Keratinocyte (primary cell): Measurements from ENCODE around the gene CLCN4. TPM values are rescaled to one million over a fixed set of nuclear protein-coding genes. Genes with fewer than 3 reads are reported as not detected.

Experiments used
- DNase-seq: peaks from one replicate; pipeline ENCODE4 v3.0.0-alpha.2; 2011; ENCODE audit warnings: low read depth, missing footprints, low spot score
- FAIRE-seq: peaks from 2 replicates; lab custom pipeline; 2011; peaks lifted over from hg19 to GRCh38; lab: Jason Lieb, UNC
- H2AFZ ChIP-seq: 2 replicates; pipeline ENCODE4 v1.6.0; 2012; ENCODE audit warnings: low read length, control low read depth, inconsistent platforms; ENCODE audit not compliant: control insufficient read depth
- H3K27ac ChIP-seq: 2 replicates; pipeline ENCODE4 v1.5.1; 2011; ENCODE audit warnings: low read length; ENCODE audit not compliant: control insufficient read depth, insufficient read depth
- H3K27me3 ChIP-seq: 3 replicates; pipeline ENCODE4 v1.6.0; 2011; ENCODE audit warnings: low read length; ENCODE audit not compliant: control insufficient read depth, insufficient read depth; ENCODE audit errors: extremely low read depth
- H3K36me3 ChIP-seq, 2 experiments: 2 replicates in 1 of 2; 3 replicates in 1 of 2; pipeline ENCODE4 v1.5.1; 2011; ENCODE audit warnings: low read length in 2 of 2, mild to moderate bottlenecking in 1 of 2; ENCODE audit not compliant: control insufficient read depth in 2 of 2, insufficient read depth in 2 of 2; ENCODE audit errors: extremely low read depth in 1 of 2
- H3K4me1 ChIP-seq: 3 replicates; pipeline ENCODE4 v1.5.1; 2011; ENCODE audit warnings: low read length; ENCODE audit not compliant: control insufficient read depth, insufficient read depth; ENCODE audit errors: extremely low read depth
- H3K4me2 ChIP-seq: 3 replicates; pipeline ENCODE4 v1.6.0; 2011; ENCODE audit warnings: low read depth, low read length; ENCODE audit not compliant: control insufficient read depth, insufficient read depth; ENCODE audit errors: extremely low read depth
- H3K4me3 ChIP-seq, 3 experiments: fragments of 200-600 bp in 1 of 3; sonication (generic) in 1 of 3; 2 replicates in 2 of 3; 3 replicates in 1 of 3; pipeline ENCODE4 v1.5.1; 2011 to 2016; ENCODE audit warnings: low read length in 3 of 3, mild to moderate bottlenecking in 3 of 3, control low read depth in 2 of 3, inconsistent platforms in 1 of 3, low read depth in 1 of 3, mixed read lengths in 1 of 3, mixed run types in 1 of 3, moderate library complexity in 1 of 3; ENCODE audit not compliant: control insufficient read depth in 2 of 3, insufficient read depth in 2 of 3; ENCODE audit errors: extremely low read depth in 1 of 3
- H3K79me2 ChIP-seq: 2 replicates; pipeline ENCODE4 v1.6.0; 2012; ENCODE audit warnings: low read length; ENCODE audit not compliant: control insufficient read depth, insufficient read depth
- H3K9ac ChIP-seq: 3 replicates; pipeline ENCODE4 v1.6.0; 2011; ENCODE audit warnings: low read length; ENCODE audit not compliant: control insufficient read depth, insufficient read depth; ENCODE audit errors: extremely low read depth
- H3K9me1 ChIP-seq: 3 replicates; pipeline ENCODE4 v1.6.0; 2011; ENCODE audit warnings: low read length; ENCODE audit not compliant: control insufficient read depth, insufficient read depth; ENCODE audit errors: extremely low read depth
- H3K9me3 ChIP-seq: 2 replicates; pipeline ENCODE4 v1.5.1; 2012; ENCODE audit warnings: low read depth, low read length; ENCODE audit not compliant: control insufficient read depth
- H4K20me1 ChIP-seq: 3 replicates; pipeline ENCODE4 v1.6.0; 2011; ENCODE audit warnings: low read length; ENCODE audit not compliant: control insufficient read depth, insufficient read depth; ENCODE audit errors: extremely low read depth
- EZH2 ChIP-seq: IDR thresholded peaks from one replicate; pipeline ENCODE4 v1.6.1; 2012; ENCODE audit warnings: inconsistent platforms, mild to moderate bottlenecking, low read length, moderate library complexity
- dilution Hi-C: fragments of 300-500 bp; cut with MboI; formaldehyde crosslinking; loops from one replicate; pipeline ENCODE4 v1.7.0; 2020; ENCODE audit warnings: low sequenced_read_pairs; ENCODE audit not compliant: extremely low pct_ligation_motif_present
- polyA plus RNA-seq, 5 experiments: library from polyadenylated mRNA; depleted of rRNA in 3 of 5; stranded (reverse) in 3 of 5; stranded (forward) in 1 of 5; unstranded in 1 of 5; fragments of >200 nt; gene quantifications; 1 replicate in 1 of 5; 2 replicates in 3 of 5; 3 replicates in 1 of 5; pipeline versions ENCODE4 v1.2.1 to v1.2.3, GENCODE V29; 2011 to 2012; ENCODE audit warnings: missing spikeins in 2 of 5, low read depth in 1 of 5, low replicate concordance in 1 of 5
- TF ChIP-seq, protein P1 (sequence below), 3 experiments: IDR thresholded peaks in 1 of 3; conservative IDR thresholded peaks in 1 of 3; optimal IDR thresholded peaks in 1 of 3; 2 replicates in 2 of 3; 3 replicates in 1 of 3; pipeline versions ENCODE3 to v1.5.1; 2011; ENCODE audit warnings: low read length in 3 of 3, mild to moderate bottlenecking in 3 of 3, moderate library complexity in 2 of 3, control low read depth in 1 of 3, inconsistent platforms in 1 of 3; ENCODE audit not compliant: insufficient read depth in 2 of 3; ENCODE audit errors: extremely low read depth in 1 of 3

The CLCN4 gene
- polyA plus RNA-seq, 1 donor (not counting 4 experiments of a cell fraction or from before 2014, with no cell fraction given): 0.24 TPM

GRCh38 chrX:10171249-10171648 is 14.5 kb downstream of the CLCN4 start:
- Histone ChIP-seq H3K9ac (no peak overlapping the region), H3K4me3 (no peak overlapping the region), H3K4me1 (peaks cover 11% of the 10 kb centered on the region), H3K4me2 (no peak overlapping the region), H3K9me3 (no peaks in the 10 kb centered on the region), H4K20me1 (no peaks in the 10 kb centered on the region), H2AFZ (no peak overlapping the region), H3K36me3 (no peaks in the 10 kb centered on the region), H3K27ac (no peak overlapping the region), H3K9me1 (no peaks in the 10 kb centered on the region), H3K79me2 (no peaks in the 10 kb centered on the region), H3K27me3 (no peaks in the 10 kb centered on the region)
- no peak for DNase-seq
- TF ChIP-seq, protein P1, sequence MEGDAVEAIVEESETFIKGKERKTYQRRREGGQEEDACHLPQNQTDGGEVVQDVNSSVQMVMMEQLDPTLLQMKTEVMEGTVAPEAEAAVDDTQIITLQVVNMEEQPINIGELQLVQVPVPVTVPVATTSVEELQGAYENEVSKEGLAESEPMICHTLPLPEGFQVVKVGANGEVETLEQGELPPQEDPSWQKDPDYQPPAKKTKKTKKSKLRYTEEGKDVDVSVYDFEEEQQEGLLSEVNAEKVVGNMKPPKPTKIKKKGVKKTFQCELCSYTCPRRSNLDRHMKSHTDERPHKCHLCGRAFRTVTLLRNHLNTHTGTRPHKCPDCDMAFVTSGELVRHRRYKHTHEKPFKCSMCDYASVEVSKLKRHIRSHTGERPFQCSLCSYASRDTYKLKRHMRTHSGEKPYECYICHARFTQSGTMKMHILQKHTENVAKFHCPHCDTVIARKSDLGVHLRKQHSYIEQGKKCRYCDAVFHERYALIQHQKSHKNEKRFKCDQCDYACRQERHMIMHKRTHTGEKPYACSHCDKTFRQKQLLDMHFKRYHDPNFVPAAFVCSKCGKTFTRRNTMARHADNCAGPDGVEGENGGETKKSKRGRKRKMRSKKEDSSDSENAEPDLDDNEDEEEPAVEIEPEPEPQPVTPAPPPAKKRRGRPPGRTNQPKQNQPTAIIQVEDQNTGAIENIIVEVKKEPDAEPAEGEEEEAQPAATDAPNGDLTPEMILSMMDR (optimal IDR thresholded peaks at IDR 0.05 in 1 of 3, IDR thresholded peaks at IDR 0.05 in 1 of 3, conservative IDR thresholded peaks at IDR 0.05 in 1 of 3; ENCODE audit: extremely low read depth in 1 of 3, insufficient read depth in 2 of 3, low read length in 3 of 3): no peak
- no peak for TF ChIP-seq EZH2
- dilution Hi-C loops: no loop called here
- FAIRE-seq: no peak

- Histone ChIP-seq H3K27me3 (no peaks in the 10 kb centered on the region), H3K4me1 (peaks cover 11% of the 10 kb centered on the region), H3K9ac (no peak overlapping the region), H3K9me1 (no peaks in the 10 kb centered on the region), H3K36me3 (no peaks in the 10 kb centered on the region), H3K4me2 (no peak overlapping the region), H3K79me2 (no peaks in the 10 kb centered on the region), H3K27ac (no peak overlapping the region), H3K9me3 (no peaks in the 10 kb centered on the region), H2AFZ (no peak overlapping the region), H4K20me1 (no peaks in the 10 kb centered on the region), H3K4me3 (no peak overlapping the region)
- FAIRE-seq: no peak
- no peak for TF ChIP-seq EZH2
- dilution Hi-C loops: no loop called here
- DNase-seq: no peak
These were observed 16.1 kb downstream of the CLCN4 start for GRCh38 chrX:10172877-10173276.

- Histone ChIP-seq H4K20me1 (no peaks in the 10 kb centered on the region), H3K4me2 (peak overlapping the region; percentile 53), H3K4me3 (peak overlapping the region in 1 of 3 experiments; percentile 2), H3K9me1 (no peaks in the 10 kb centered on the region), H2AFZ (peak overlapping the region; percentile 40), H3K4me1 (peaks cover 11% of the 10 kb centered on the region), H3K9ac (no peak overlapping the region), H3K9me3 (no peaks in the 10 kb centered on the region), H3K79me2 (no peaks in the 10 kb centered on the region), H3K27me3 (no peaks in the 10 kb centered on the region), H3K36me3 (no peaks in the 10 kb centered on the region), H3K27ac (no peak overlapping the region)
- no peak for FAIRE-seq
- dilution Hi-C loops: no loop called here
- DNase-seq: peak; percentile 42
- TF ChIP-seq EZH2: no peak
- TF ChIP-seq, protein P1 (optimal IDR thresholded peaks at IDR 0.05 in 1 of 3, IDR thresholded peaks at IDR 0.05 in 1 of 3, conservative IDR thresholded peaks at IDR 0.05 in 1 of 3; ENCODE audit: extremely low read depth in 1 of 3, insufficient read depth in 2 of 3, low read length in 3 of 3): no peak
These were observed 16.6 kb downstream of the CLCN4 start for GRCh38 chrX:10173331-10173900.
